ENCODE results near the gene UBA7.
"Not testable (repeated sequence)": the region's sequence is repeated elsewhere in the genome, so short reads cannot be mapped to it uniquely, and the experiment has no call there.

Gene UBA7

GRCh38 chr3:49780080-49780974 lies 33.4 kb downstream of the UBA7 start:
- Histone ChIP-seq H3K9me3 (ENCODE audit: severe bottlenecking) (no peaks in the 10 kb centered on the region), H3K36me3 (ENCODE audit: low read depth) (peaks cover 44% of the 10 kb centered on the region), H3K27ac (ENCODE audit: poor library complexity, severe bottlenecking) (no peak overlapping the region), H3K27me3 (ENCODE audit: insufficient read depth, poor library complexity, severe bottlenecking) (no peaks in the 10 kb centered on the region), H3K4me1 (ENCODE audit: insufficient read depth, poor library complexity, severe bottlenecking) (peaks cover 5% of the 10 kb centered on the region), H3K4me3 (ENCODE audit: severe bottlenecking) (no peak overlapping the region)
- ATAC-seq (ENCODE audit: low read depth) (no peak), DNase-seq (ENCODE audit: low spot score) (no peak)
- TF ChIP-seq CTCF (IDR thresholded peaks at IDR 0.05; ENCODE audit: poor library complexity, severe bottlenecking) = no peak

- DNase-seq (ENCODE audit: low spot score) (no peak), ATAC-seq (ENCODE audit: low read depth) (no peak)
- H3K4me3 ChIP-seq (ENCODE audit: severe bottlenecking) = no peak overlapping the region
- no peaks in the 10 kb centered on the region for H3K27me3 ChIP-seq (ENCODE audit: insufficient read depth, poor library complexity, severe bottlenecking)
- no peak for TF ChIP-seq CTCF (IDR thresholded peaks at IDR 0.05; ENCODE audit: poor library complexity, severe bottlenecking)
- peaks cover 44% of the 10 kb centered on the region for H3K36me3 ChIP-seq (ENCODE audit: low read depth)
- H3K9me3 ChIP-seq (ENCODE audit: severe bottlenecking) = no peaks in the 10 kb centered on the region
- no peak overlapping the region for H3K27ac ChIP-seq (ENCODE audit: poor library complexity, severe bottlenecking)
- no peaks in the 10 kb centered on the region for H3K4me1 ChIP-seq (ENCODE audit: insufficient read depth, poor library complexity, severe bottlenecking)
Measured at GRCh38 chr3:49779358-49780079, 34.2 kb downstream of the UBA7 start.

- not testable (repeated sequence) for DNase-seq (ENCODE audit: low spot score); H3K27me3 ChIP-seq (ENCODE audit: insufficient read depth, poor library complexity, severe bottlenecking); H3K27ac ChIP-seq (ENCODE audit: poor library complexity, severe bottlenecking); H3K4me1 ChIP-seq (ENCODE audit: insufficient read depth, poor library complexity, severe bottlenecking); ATAC-seq (ENCODE audit: low read depth); H3K4me3 ChIP-seq (ENCODE audit: severe bottlenecking); H3K9me3 ChIP-seq (ENCODE audit: severe bottlenecking)
- peaks cover 33% of the 10 kb centered on the region for H3K36me3 ChIP-seq (ENCODE audit: low read depth)
Measured at GRCh38 chr3:49776101-49776500, 37.7 kb downstream of the UBA7 start.

GRCh38 chr3:49775538-49775937 lies 38.2 kb downstream of the UBA7 start:
- Histone ChIP-seq H3K36me3 (ENCODE audit: low read depth) (peaks cover 27% of the 10 kb centered on the region), H3K4me3 (ENCODE audit: severe bottlenecking) (no peak overlapping the region), H3K27me3 (ENCODE audit: insufficient read depth, poor library complexity, severe bottlenecking) (no peaks in the 10 kb centered on the region), H3K9me3 (ENCODE audit: severe bottlenecking) (no peaks in the 10 kb centered on the region), H3K4me1 (ENCODE audit: insufficient read depth, poor library complexity, severe bottlenecking) (no peaks in the 10 kb centered on the region), H3K27ac (ENCODE audit: poor library complexity, severe bottlenecking) (no peak overlapping the region)
- no peak for ATAC-seq (ENCODE audit: low read depth)
- DNase-seq (ENCODE audit: low spot score) = no peak
- no peak for TF ChIP-seq CTCF (IDR thresholded peaks at IDR 0.05; ENCODE audit: poor library complexity, severe bottlenecking)

GRCh38 chr3:49772703-49773102 lies 41.0 kb downstream of the UBA7 start:
- no peaks in the 10 kb centered on the region for H3K9me3 ChIP-seq (ENCODE audit: severe bottlenecking)
- H3K4me3 ChIP-seq (ENCODE audit: severe bottlenecking) = no peak overlapping the region
- TF ChIP-seq CTCF (IDR thresholded peaks at IDR 0.05; ENCODE audit: poor library complexity, severe bottlenecking) = no peak
- no peak for DNase-seq (ENCODE audit: low spot score)
- no peaks in the 10 kb centered on the region for H3K4me1 ChIP-seq (ENCODE audit: insufficient read depth, poor library complexity, severe bottlenecking)
- no peaks in the 10 kb centered on the region for H3K27me3 ChIP-seq (ENCODE audit: insufficient read depth, poor library complexity, severe bottlenecking)
- ATAC-seq (ENCODE audit: low read depth) = no peak
- H3K36me3 ChIP-seq (ENCODE audit: low read depth) = peaks cover 29% of the 10 kb centered on the region
- no peak overlapping the region for H3K27ac ChIP-seq (ENCODE audit: poor library complexity, severe bottlenecking)
